Panc1 (cell line): Measurements from ENCODE around the gene BOC.

Experiments used
- CTCF ChIP-seq: fragments of 450-650 bp; IDR thresholded peaks from 2 replicates; pipeline ENCODE4 v1.5.1; 2017; ENCODE audit warnings: mild to moderate bottlenecking
- POLR2AphosphoS5 ChIP-seq: IDR thresholded peaks from 2 replicates; pipeline ENCODE4 v1.6.1; 2012; ENCODE audit warnings: mild to moderate bottlenecking, low read depth, low read length, moderate library complexity
- TCF7L2 ChIP-seq: IDR thresholded peaks from 2 replicates; pipeline ENCODE4 v1.6.1; 2011; ENCODE audit warnings: mild to moderate bottlenecking, low read depth, low read length, inconsistent platforms

DNA sequence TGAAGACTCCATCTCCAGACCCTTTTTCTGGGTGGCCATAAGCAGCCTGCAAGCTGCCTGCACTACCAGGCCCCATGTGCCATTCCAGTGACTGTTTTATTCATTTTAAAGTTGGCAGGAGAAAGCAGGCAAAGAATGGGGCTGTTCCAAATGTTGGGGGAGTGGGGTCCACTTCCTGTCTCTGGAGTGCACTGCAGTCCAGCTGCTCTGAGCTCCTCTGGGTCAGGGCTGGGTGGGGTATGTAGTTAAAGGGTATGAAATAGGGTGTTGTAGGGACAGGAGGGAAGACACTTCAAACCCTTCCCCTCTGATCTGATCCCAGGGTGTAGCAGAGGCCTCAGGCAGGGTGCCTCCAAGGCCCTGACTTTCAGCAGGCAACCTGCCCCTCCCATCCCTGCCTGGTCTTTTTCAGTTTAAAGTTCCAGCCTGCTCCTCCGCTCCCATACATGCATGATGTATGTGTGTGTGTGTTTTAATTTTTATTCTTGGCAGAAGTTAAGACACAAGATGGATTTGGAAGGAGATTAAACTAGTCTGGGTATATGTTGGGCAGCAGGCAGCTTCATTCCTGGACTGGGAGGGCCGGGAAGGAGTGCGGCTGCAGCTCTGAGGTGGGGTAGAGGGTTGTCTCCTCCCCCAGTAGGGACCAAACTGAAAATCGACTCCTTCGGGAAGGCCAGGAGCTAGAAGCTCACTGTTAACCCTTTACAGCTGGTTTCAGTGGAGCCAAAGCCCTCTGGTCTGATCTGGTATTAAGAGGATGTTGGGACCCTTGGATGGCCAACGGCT lies 17.3 kb downstream of the BOC start:
- TF ChIP-seq TCF7L2, result no peak
- no peak for TF ChIP-seq CTCF
- no peak for TF ChIP-seq POLR2AphosphoS5
